Loucy (cell line): ENCODE results near the gene STAT5B.

Source experiments
- CTCF ChIP-seq: fragments of 200-600 bp; sonication (generic); conservative IDR thresholded peaks from 2 replicates; pipeline ENCODE4 v1.5.1; 2014; ENCODE audit warnings: mild to moderate bottlenecking, antibody characterized with exemption, low read length
- EZH2phosphoT487 ChIP-seq: fragments of 200-600 bp; IDR thresholded peaks from 2 replicates; pipeline ENCODE4 v1.6.1; 2018; ENCODE audit warnings: antibody characterized with exemption, mild to moderate bottlenecking, moderate library complexity, borderline replicate concordance

GRCh38 chr17:42312285-42313130 is 36.3 kb upstream of the STAT5B start:
- TF ChIP-seq CTCF (peak; percentile 65), EZH2phosphoT487 (no peak)
